GM19351 (cell line): ENCODE results near the gene LRRFIP1.
"Not testable (repeated sequence)": the region's sequence is repeated elsewhere in the genome, so short reads cannot be mapped to it uniquely, and the experiment has no call there.

Experiments used
- ATAC-seq: cut with Tn5 transposase; IDR thresholded peaks from one replicate; pipeline ENCODE4 v1.9.1; 2021; ENCODE audit warnings: mild to moderate bottlenecking, moderate library complexity; ENCODE audit not compliant: unreplicated experiment

The LRRFIP1 gene

GRCh38 chr2:237661270-237661669 lies 33.9 kb downstream of the LRRFIP1 start:
- no peak for ATAC-seq

- ATAC-seq: no peak
Measured at GRCh38 chr2:237661799-237662328, 34.5 kb downstream of the LRRFIP1 start.

GRCh38 chr2:237662671-237663093 lies 35.3 kb downstream of the LRRFIP1 start:
- ATAC-seq: no peak

- no peak for ATAC-seq
Measured at GRCh38 chr2:237663517-237664110, 36.2 kb downstream of the LRRFIP1 start.

GRCh38 chr2:237664151-237664550 lies 36.8 kb downstream of the LRRFIP1 start:
- ATAC-seq: no peak

GRCh38 chr2:237665713-237666143 lies 38.3 kb downstream of the LRRFIP1 start:
- no peak for ATAC-seq

GRCh38 chr2:237666606-237667005 lies 39.2 kb downstream of the LRRFIP1 start:
- no peak for ATAC-seq

GRCh38 chr2:237667050-237667576 lies 39.7 kb downstream of the LRRFIP1 start:
- not testable (repeated sequence) for ATAC-seq

- no peak for ATAC-seq
Measured at GRCh38 chr2:237667893-237668292, 40.5 kb downstream of the LRRFIP1 start.

- ATAC-seq: no peak
Measured at GRCh38 chr2:237668440-237668839, 41.1 kb downstream of the LRRFIP1 start.

- no peak for ATAC-seq
Measured at GRCh38 chr2:237669283-237669627, 41.9 kb downstream of the LRRFIP1 start.

- ATAC-seq: peak; percentile 62
Measured at GRCh38 chr2:237669628-237670392, 42.4 kb downstream of the LRRFIP1 start.

- ATAC-seq: no peak
Measured at GRCh38 chr2:237670641-237671040, 43.3 kb downstream of the LRRFIP1 start.

GRCh38 chr2:237671466-237672138 lies 44.2 kb downstream of the LRRFIP1 start:
- ATAC-seq: no peak

- no peak for ATAC-seq
Measured at GRCh38 chr2:237672731-237673129, 45.3 kb downstream of the LRRFIP1 start.

- ATAC-seq: no peak
Measured at GRCh38 chr2:237673130-237674001, 46.0 kb downstream of the LRRFIP1 start.

GRCh38 chr2:237674731-237675276 lies 47.4 kb downstream of the LRRFIP1 start:
- ATAC-seq: peak; percentile 83

- ATAC-seq: no peak
Measured at GRCh38 chr2:237675316-237675715, 47.9 kb downstream of the LRRFIP1 start.

GRCh38 chr2:237680702-237681478 lies 53.5 kb downstream of the LRRFIP1 start:
- ATAC-seq: no peak
